Glutamatergic neuron (in vitro differentiated cells): ENCODE data around the gene TAS2R20. TPM values are rescaled to one million over a fixed set of nuclear protein-coding genes. Genes with fewer than 3 reads are reported as not detected.

ENCODE experiments used
- DNase-seq: peaks from one replicate; pipeline ENCODE4 v3.0.0; 2022
- H3K27ac Mint-ChIP-seq: one replicate; pipeline ENCODE4 v1.8.0; 2020; ENCODE audit warnings: mild to moderate bottlenecking, mixed read lengths, inconsistent platforms; ENCODE audit not compliant: unreplicated experiment
- H3K27me3 Mint-ChIP-seq: one replicate; pipeline ENCODE4 v1.8.0; 2020; ENCODE audit warnings: mild to moderate bottlenecking, moderate library complexity, mixed read lengths, inconsistent platforms; ENCODE audit not compliant: unreplicated experiment
- H3K36me3 Mint-ChIP-seq: one replicate; pipeline ENCODE4 v1.8.0; 2020; ENCODE audit warnings: mild to moderate bottlenecking, mixed read lengths, inconsistent platforms; ENCODE audit not compliant: unreplicated experiment
- H3K4me1 Mint-ChIP-seq: one replicate; pipeline ENCODE4 v1.8.0; 2020; ENCODE audit warnings: mild to moderate bottlenecking, low read depth, mixed read lengths, inconsistent platforms; ENCODE audit not compliant: unreplicated experiment
- H3K4me3 Mint-ChIP-seq: one replicate; pipeline ENCODE4 v1.8.0; 2020; ENCODE audit warnings: mild to moderate bottlenecking, mixed read lengths, inconsistent platforms; ENCODE audit not compliant: unreplicated experiment
- H3K9me3 Mint-ChIP-seq: one replicate; pipeline ENCODE4 v1.8.0; 2020; ENCODE audit warnings: mild to moderate bottlenecking, moderate library complexity, mixed read lengths, inconsistent platforms; ENCODE audit not compliant: unreplicated experiment
- total RNA-seq: library from RNA; stranded (reverse); fragmentation: NEBNext Ultra II Directional; extraction: Animal tissue kit (Norgen Biotek cat#: 25700); gene quantifications from one replicate; pipeline ENCODE4 v1.2.1, GENCODE V29; 2021; ENCODE audit not compliant: unreplicated experiment
- TF ChIP-seq, protein P1 (sequence below): fragments of 200-600 bp; sonication (generic); IDR thresholded peaks from one replicate; pipeline ENCODE4 v1.5.0; 2021; ENCODE audit not compliant: partially characterized antibody, unreplicated experiment

The TAS2R20 gene
- total RNA-seq, 1 donor from 2014 or later = 3.4 TPM

DNA sequence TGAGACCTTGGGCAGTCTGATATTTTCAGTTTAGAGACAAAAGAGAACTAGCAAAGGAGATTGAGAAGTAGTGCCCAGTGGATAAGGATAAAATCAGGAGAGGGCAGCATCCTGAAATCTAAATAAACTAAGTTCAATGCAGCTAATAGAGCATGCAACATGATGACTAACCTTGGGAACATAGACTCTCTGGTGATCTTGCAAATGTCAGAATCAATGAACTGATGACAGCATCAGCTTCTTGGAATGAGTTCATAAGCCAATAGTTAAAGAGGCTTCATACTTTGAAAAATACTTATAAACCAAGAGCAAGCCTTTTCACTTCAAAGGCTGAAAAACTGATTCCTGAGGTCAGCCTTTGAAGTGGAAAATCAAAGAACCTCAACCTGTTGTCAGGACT, 16.1 kb upstream of the TAS2R20 start:
- H3K4me1 Mint-ChIP-seq = no peaks in the 10 kb centered on the region
- H3K4me3 Mint-ChIP-seq = no peak overlapping the region
- DNase-seq = no peak
- no peak overlapping the region for H3K27ac Mint-ChIP-seq
- H3K27me3 Mint-ChIP-seq = no peaks in the 10 kb centered on the region
- TF ChIP-seq, protein P1, sequence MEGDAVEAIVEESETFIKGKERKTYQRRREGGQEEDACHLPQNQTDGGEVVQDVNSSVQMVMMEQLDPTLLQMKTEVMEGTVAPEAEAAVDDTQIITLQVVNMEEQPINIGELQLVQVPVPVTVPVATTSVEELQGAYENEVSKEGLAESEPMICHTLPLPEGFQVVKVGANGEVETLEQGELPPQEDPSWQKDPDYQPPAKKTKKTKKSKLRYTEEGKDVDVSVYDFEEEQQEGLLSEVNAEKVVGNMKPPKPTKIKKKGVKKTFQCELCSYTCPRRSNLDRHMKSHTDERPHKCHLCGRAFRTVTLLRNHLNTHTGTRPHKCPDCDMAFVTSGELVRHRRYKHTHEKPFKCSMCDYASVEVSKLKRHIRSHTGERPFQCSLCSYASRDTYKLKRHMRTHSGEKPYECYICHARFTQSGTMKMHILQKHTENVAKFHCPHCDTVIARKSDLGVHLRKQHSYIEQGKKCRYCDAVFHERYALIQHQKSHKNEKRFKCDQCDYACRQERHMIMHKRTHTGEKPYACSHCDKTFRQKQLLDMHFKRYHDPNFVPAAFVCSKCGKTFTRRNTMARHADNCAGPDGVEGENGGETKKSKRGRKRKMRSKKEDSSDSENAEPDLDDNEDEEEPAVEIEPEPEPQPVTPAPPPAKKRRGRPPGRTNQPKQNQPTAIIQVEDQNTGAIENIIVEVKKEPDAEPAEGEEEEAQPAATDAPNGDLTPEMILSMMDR = no peak
- H3K9me3 Mint-ChIP-seq = no peaks in the 10 kb centered on the region
- H3K36me3 Mint-ChIP-seq = no peaks in the 10 kb centered on the region

DNA sequence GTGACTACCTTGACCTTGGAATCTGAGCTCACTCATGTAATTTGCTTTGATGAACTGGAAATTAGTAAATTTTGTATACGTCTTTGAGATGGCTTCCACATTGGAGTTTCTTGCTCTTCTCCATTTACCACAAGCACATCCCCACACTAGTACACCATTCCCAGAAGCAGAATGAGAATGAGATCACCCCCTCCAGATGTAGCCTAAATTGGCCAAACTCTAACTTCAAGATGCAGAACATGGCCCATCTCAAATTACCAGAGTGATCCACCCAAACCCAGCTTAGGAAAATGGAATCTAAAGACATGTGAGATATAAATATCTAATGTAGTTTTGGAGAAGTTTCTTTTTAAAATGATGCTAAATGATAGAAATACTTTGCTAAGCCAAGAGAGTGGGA, 9.5 kb upstream of the TAS2R20 start:
- Mint-ChIP-seq H3K9me3 (no peaks in the 10 kb centered on the region), H3K27me3 (no peaks in the 10 kb centered on the region), H3K36me3 (no peaks in the 10 kb centered on the region), H3K27ac (no peak overlapping the region), H3K4me3 (no peak overlapping the region), H3K4me1 (no peaks in the 10 kb centered on the region)
- TF ChIP-seq, protein P1 = no peak
- no peak for DNase-seq

DNA sequence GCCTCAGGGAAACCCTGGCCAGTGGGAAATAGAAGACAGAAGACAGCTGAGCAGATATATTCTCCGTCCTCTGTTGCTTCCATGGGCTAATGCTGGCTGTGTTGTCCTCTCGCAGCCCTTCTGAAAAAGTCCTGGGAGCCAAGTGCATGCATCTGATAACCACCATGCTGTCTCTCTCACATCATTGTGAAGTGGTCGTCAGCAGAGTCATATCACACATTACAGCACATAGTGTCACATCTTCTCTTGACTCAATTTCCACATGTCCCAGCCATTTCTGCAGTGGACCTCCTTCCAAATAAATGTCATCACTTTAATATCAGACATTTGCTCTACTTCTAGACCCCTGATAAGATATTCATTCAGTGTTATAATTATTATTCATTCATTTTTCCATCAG, 3.8 kb downstream of the TAS2R20 start:
- DNase-seq = no peak
- Mint-ChIP-seq H3K4me1 (no peaks in the 10 kb centered on the region), H3K27me3 (no peaks in the 10 kb centered on the region), H3K4me3 (no peak overlapping the region), H3K27ac (no peak overlapping the region), H3K9me3 (no peaks in the 10 kb centered on the region), H3K36me3 (peaks cover 6% of the 10 kb centered on the region)
- TF ChIP-seq, protein P1 = no peak

DNA sequence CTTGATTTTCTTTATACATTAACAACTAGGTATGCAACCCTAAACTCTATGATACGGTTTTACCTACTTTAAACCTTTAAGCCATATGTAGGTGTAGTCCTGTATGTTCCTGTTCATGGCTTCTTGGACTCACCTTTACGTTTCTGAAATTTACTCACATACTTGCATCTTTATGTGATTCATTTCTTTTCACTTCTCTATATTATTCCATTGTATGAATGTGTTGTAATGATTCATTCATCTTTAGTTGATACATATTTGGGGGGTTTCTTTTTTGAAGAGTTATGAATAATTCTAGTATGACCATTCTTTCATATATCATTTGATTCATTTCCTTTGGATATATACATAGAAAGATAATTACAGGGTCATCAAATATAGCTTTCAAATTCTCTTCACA, 9.0 kb downstream of the TAS2R20 start:
- DNase-seq = no peak
- H3K36me3 Mint-ChIP-seq = peaks cover 6% of the 10 kb centered on the region
- H3K9me3 Mint-ChIP-seq = no peaks in the 10 kb centered on the region
- H3K4me3 Mint-ChIP-seq = no peak overlapping the region
- H3K27ac Mint-ChIP-seq = no peak overlapping the region
- TF ChIP-seq, protein P1 = no peak
- no peaks in the 10 kb centered on the region for H3K27me3 Mint-ChIP-seq
- no peaks in the 10 kb centered on the region for H3K4me1 Mint-ChIP-seq

DNA sequence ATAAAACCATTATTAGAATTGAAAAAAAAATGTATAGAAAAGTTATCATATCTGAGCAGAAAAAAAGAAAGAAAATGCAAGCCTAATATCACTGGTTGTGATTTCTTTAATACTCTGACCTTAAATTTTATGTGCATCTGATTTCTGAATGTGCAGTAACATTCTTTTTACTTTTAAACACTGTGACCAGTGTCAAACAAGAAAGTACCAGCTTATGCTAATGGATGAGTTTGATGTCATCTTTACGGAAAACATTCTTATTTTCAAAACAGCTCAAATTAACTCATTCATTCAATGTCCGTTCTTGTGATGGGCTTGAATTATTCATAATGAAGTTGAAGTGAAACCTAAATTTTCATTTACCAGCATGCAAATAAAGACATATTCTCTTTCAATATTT, 11.3 kb downstream of the TAS2R20 start, which contains the start of gene TAS2R50:
Gene TAS2R50, minus strand, starts transcription at position 101 of the 400 bp plus-strand sequence. Its CDS starts 52 bp downstream, at position 49.
- no peak for DNase-seq
- peaks cover 6% of the 10 kb centered on the region for H3K36me3 Mint-ChIP-seq
- TF ChIP-seq, protein P1 = no peak
- no peak within 1 kb of the TSS for H3K27ac Mint-ChIP-seq
- no peaks in the 10 kb centered on the region for H3K4me1 Mint-ChIP-seq
- no peak within 1 kb of the TSS for H3K4me3 Mint-ChIP-seq
- no peaks in the 10 kb centered on the region for H3K27me3 Mint-ChIP-seq
- H3K9me3 Mint-ChIP-seq = no peaks in the 10 kb centered on the region
